Keratinocyte (primary cell): ENCODE measurements around the gene ANKRD34A.
A peak's percentile ranks its signal among the peaks of the same experiment; 100 is the strongest.

Experiments used
- EZH2 ChIP-seq: IDR thresholded peaks from one replicate; pipeline ENCODE4 v1.6.1; 2012; ENCODE audit warnings: inconsistent platforms, mild to moderate bottlenecking, low read length, moderate library complexity
- TF ChIP-seq, protein P1 (sequence below), 3 experiments: IDR thresholded peaks in 1 of 3; conservative IDR thresholded peaks in 1 of 3; optimal IDR thresholded peaks in 1 of 3; 2 replicates in 2 of 3; 3 replicates in 1 of 3; pipeline versions ENCODE3 to v1.5.1; 2011; ENCODE audit warnings: low read length in 3 of 3, mild to moderate bottlenecking in 3 of 3, moderate library complexity in 2 of 3, control low read depth in 1 of 3, inconsistent platforms in 1 of 3; ENCODE audit not compliant: insufficient read depth in 2 of 3; ENCODE audit errors: extremely low read depth in 1 of 3

- TF ChIP-seq, protein P1, sequence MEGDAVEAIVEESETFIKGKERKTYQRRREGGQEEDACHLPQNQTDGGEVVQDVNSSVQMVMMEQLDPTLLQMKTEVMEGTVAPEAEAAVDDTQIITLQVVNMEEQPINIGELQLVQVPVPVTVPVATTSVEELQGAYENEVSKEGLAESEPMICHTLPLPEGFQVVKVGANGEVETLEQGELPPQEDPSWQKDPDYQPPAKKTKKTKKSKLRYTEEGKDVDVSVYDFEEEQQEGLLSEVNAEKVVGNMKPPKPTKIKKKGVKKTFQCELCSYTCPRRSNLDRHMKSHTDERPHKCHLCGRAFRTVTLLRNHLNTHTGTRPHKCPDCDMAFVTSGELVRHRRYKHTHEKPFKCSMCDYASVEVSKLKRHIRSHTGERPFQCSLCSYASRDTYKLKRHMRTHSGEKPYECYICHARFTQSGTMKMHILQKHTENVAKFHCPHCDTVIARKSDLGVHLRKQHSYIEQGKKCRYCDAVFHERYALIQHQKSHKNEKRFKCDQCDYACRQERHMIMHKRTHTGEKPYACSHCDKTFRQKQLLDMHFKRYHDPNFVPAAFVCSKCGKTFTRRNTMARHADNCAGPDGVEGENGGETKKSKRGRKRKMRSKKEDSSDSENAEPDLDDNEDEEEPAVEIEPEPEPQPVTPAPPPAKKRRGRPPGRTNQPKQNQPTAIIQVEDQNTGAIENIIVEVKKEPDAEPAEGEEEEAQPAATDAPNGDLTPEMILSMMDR (optimal IDR thresholded peaks at IDR 0.05 in 1 of 3, IDR thresholded peaks at IDR 0.05 in 1 of 3, conservative IDR thresholded peaks at IDR 0.05 in 1 of 3; ENCODE audit: extremely low read depth in 1 of 3, insufficient read depth in 2 of 3, low read length in 3 of 3), result peak in 1 of 3 experiments; percentile 25
- no peak for TF ChIP-seq EZH2
Measured at GRCh38 chr1:145960468-145961108, 3.8 kb downstream of the ANKRD34A start.
